Measurements from ENCODE around the gene GSN. TPM values are rescaled to one million over a fixed set of nuclear protein-coding genes. Genes with fewer than 3 reads are reported as not detected.

The GSN gene
- total RNA-seq, 4 donors from 2014 or later: 628 to 986 (median 782) TPM

GRCh38 chr9:121284733-121285451 is 16.9 kb downstream of the GSN start:
- Histone ChIP-seq H3K4me1 (peaks cover 94 to 100% (median 100%) of the 10 kb centered on the region in 4 donors), H3K4me3 (no peak overlapping the region), H3K27me3 (no peaks in the 10 kb centered on the region), H3K27ac (peak overlapping the region; percentile 95 to 98 (median 96)), H3K36me3 (no peaks in the 10 kb centered on the region), H3K9me3 (no peaks in the 10 kb centered on the region)
- intact Hi-C loops (cut with DNase I; ENCODE audit: low total_unique reads) (no loop called here), in situ Hi-C loops (cut with MboI; ENCODE audit: low pct_ligation_motif_present in 1 of 4, low pct_unique_long_range_greater_than_20kb in 1 of 4, low sequenced_read_pairs in 3 of 4) (no loop called here)
- WGBS, 2 donors (ENCODE audit: low coverage in 1 of 2): 67 to 94% methylated on average over 1 to 9 of the region's 9 CpGs
- TF ChIP-seq POLR2A (IDR thresholded peaks at IDR 0.05) (no peak), POLR2AphosphoS5 (IDR thresholded peaks at IDR 0.05) (peak in 1 of 3 donors; percentile 23)
- no peak for DNase-seq

DNA sequence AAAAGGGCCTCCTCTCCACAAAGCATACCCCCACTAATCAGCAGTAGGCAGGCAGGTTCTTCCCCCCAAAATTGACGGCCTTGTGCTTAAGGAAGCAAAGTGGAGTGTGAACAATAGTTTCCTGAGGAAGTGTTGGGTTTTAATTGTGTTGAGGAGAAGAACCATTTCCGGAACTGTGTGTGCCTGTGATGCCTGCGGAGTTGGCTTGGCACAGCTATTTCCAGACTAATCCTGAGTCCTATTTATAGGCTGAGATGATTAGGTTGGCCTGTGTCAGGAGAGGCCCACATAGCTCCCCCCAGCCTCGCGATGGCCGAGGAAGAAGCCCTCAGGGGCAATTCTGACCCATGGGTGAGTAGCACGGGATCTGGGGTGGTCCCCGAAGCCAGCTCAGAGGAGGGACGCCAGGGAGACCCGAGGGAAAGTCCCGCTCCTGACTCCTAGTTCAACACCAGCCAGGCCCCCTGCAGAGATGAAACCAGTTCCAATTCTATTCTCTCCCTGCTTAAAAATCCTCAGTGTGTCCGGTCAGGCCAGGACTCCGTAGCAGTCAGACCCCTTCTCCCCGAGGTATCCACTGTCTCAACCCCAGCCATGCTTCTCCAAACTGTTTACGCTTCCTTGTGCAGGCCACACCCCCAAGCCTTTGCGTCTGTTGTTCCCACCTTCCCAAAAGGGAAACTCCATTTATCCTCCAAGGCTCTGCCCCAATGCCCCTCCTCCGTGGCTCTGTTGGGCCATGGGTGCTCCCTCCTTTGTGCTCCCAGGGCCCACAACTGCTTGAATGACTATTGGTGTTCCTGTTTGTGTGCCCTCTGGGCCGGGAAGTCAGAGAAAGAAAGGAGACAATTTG is 18.1 kb downstream of the GSN start:
- in situ Hi-C loops (cut with MboI; ENCODE audit: low pct_ligation_motif_present in 1 of 4, low pct_unique_long_range_greater_than_20kb in 1 of 4, low sequenced_read_pairs in 3 of 4) (no loop called here), intact Hi-C loops (cut with DNase I; ENCODE audit: low total_unique reads) (loop anchor here (2.0 kb wide), 1 partner anchor 17 kb away; the partner anchor contains the start of gene GSN)
- no peaks in the 10 kb centered on the region for H3K9me3 ChIP-seq
- TF ChIP-seq EP300 (IDR thresholded peaks at IDR 0.05; ENCODE audit: low read depth) (peak; percentile 94), CTCF (IDR thresholded peaks at IDR 0.05) (no peak), POLR2AphosphoS5 (IDR thresholded peaks at IDR 0.05) (peak; percentile 76 to 84 (median 84)), POLR2A (IDR thresholded peaks at IDR 0.05) (peak; percentile 46)
- 31 to 39% methylated on average over 3 to 18 of the region's 18 CpGs for WGBS, 2 donors (ENCODE audit: low coverage in 1 of 2)
- peak overlapping the region; percentile 95 to 98 (median 96) for H3K27ac ChIP-seq
- no peaks in the 10 kb centered on the region for H3K27me3 ChIP-seq
- peak overlapping the region in 1 of 4 donors; percentile 23 for H3K4me3 ChIP-seq
- DNase-seq: peak; percentile 63
- no peaks in the 10 kb centered on the region for H3K36me3 ChIP-seq
- peaks cover 89 to 96% (median 93%) of the 10 kb centered on the region in 4 donors for H3K4me1 ChIP-seq

DNA sequence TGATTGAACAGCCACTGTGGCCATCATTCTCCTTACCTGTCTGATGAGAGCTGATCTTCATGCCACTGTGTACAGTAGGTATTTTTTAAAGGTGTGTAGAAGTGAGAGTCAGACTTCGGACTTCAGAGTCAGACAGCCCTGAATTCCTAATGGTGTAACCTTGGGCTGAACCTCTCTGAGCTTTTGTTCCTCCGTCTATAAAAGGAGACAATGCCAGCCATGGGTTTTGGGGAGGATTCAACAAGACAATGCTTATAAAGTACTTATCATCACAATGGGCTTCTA is 18.7 kb downstream of the GSN start:
- Histone ChIP-seq H3K4me3 (peak overlapping the region in 1 of 4 donors; percentile 23), H3K36me3 (no peaks in the 10 kb centered on the region), H3K4me1 (peaks cover 84 to 91% (median 87%) of the 10 kb centered on the region in 4 donors), H3K9me3 (no peaks in the 10 kb centered on the region), H3K27me3 (no peaks in the 10 kb centered on the region), H3K27ac (peak overlapping the region; percentile 95 to 98 (median 96))
- no peak for DNase-seq
- in situ Hi-C loops (cut with MboI; ENCODE audit: low pct_ligation_motif_present in 1 of 4, low pct_unique_long_range_greater_than_20kb in 1 of 4, low sequenced_read_pairs in 3 of 4) (no loop called here), intact Hi-C loops (cut with DNase I; ENCODE audit: low total_unique reads) (loop anchor here (2.0 kb wide), 1 partner anchor 18 kb away; the partner anchor contains the start of gene GSN)
- TF ChIP-seq CTCF (IDR thresholded peaks at IDR 0.05) (no peak), EP300 (IDR thresholded peaks at IDR 0.05; ENCODE audit: low read depth) (no peak), POLR2AphosphoS5 (IDR thresholded peaks at IDR 0.05) (no peak), POLR2A (IDR thresholded peaks at IDR 0.05) (no peak)
- WGBS, 2 donors (ENCODE audit: low coverage in 1 of 2): 19% methylated on average over 2 of the region's 2 CpGs; no CpG with 5 or more reads in 1 of the 2 donors

- peak overlapping the region in 1 of 4 donors; percentile 23 for H3K4me3 ChIP-seq
- no peaks in the 10 kb centered on the region for H3K9me3 ChIP-seq
- in situ Hi-C loops (cut with MboI; ENCODE audit: low pct_ligation_motif_present in 1 of 4, low pct_unique_long_range_greater_than_20kb in 1 of 4, low sequenced_read_pairs in 3 of 4) (no loop called here), intact Hi-C loops (cut with DNase I; ENCODE audit: low total_unique reads) (loop anchor here (2.0 kb wide), 1 partner anchor 18 kb away; the partner anchor contains the start of gene GSN)
- peaks cover 78 to 88% (median 82%) of the 10 kb centered on the region in 4 donors for H3K4me1 ChIP-seq
- TF ChIP-seq POLR2A (IDR thresholded peaks at IDR 0.05): peak; percentile 49
- peak; percentile 46 for TF ChIP-seq EP300 (IDR thresholded peaks at IDR 0.05; ENCODE audit: low read depth)
- TF ChIP-seq CTCF (IDR thresholded peaks at IDR 0.05): peak in 3 of 5 experiments; percentile 6 to 22 (median 19)
- TF ChIP-seq POLR2AphosphoS5 (IDR thresholded peaks at IDR 0.05): peak; percentile 54 to 81 (median 77)
- peak; percentile 87 for DNase-seq
- WGBS, 2 donors (ENCODE audit: low coverage in 1 of 2): 0 to 19% methylated on average over 4 to 13 of the region's 13 CpGs
- no peaks in the 10 kb centered on the region for H3K27me3 ChIP-seq
- H3K36me3 ChIP-seq: no peaks in the 10 kb centered on the region
- H3K27ac ChIP-seq: peak overlapping the region; percentile 95 to 98 (median 96)
These were observed 19.2 kb downstream of the GSN start for GRCh38 chr9:121286973-121287741.

All from transverse colon (tissue), 4 donors.